Activated effector memory CD4-positive, alpha-beta T cell treated with Interleukin-2 at 50 U/mL for 16 hours (primary cell): ENCODE results near the gene MRM2.

Experiments used
- DNase-seq: peaks from one replicate; pipeline ENCODE4 v3.0.0-alpha.2; 2020

MRM2 gene

DNA sequence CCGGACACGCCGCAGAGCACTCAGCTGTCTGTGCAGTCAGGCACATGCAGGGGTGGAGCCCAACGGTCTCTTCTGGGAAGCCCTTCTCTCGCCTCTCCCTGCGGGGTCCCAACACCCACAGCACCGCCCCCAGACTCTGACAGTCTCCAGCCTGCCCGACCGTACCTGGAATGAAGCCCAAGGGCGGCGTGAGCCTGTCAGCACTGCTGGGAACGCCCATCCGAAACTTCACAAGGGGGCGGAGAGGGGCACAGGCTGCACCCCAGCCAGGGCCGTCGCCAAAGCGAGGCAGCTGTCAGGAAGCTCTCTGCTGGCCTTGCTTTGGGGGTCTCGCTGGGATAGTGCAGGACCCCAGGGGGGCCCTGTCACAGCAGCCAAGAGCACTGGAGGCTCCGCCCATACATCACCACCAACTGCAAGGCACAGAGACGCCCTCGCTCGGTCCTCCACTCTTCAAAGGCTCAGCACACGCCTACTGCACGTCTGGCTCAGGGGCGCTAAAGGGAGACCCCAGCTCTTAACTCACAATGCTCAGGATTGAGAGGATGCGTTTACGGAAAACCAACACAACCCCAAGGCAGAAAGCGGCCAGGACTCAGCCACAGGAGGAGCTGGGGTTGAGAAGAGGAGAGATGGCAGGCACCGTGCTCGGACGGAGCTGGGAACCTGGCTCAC lies 40.2 kb downstream of the MRM2 start:
- no peak for DNase-seq

- DNase-seq: no peak
Observed at GRCh38 chr7:2201128-2201527, 40.9 kb downstream of the MRM2 start.

DNA sequence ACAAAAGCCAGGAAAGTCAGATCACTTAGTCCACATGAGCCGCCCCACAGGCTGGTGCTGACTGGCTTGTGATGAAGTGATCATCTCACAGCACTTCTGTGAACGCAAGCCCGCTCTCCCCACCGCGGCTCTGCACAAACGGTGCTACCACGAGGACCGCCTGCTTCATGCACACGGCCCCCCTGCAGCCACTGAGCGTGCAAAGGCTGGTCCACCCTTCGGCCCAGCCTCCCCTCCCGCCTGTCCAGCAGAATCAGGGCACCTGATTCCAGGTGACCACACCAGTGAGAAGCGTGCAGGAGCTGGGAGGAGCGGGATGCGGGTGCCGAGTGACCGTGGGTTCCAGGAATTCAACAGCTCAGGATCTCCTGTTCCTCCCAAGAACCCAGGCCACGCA lies 41.4 kb downstream of the MRM2 start:
- DNase-seq: no peak

GRCh38 chr7:2199956-2200583 lies 41.9 kb downstream of the MRM2 start:
- DNase-seq: no peak

GRCh38 chr7:2199528-2199927 lies 42.5 kb downstream of the MRM2 start:
- DNase-seq: no peak

GRCh38 chr7:2198760-2199159 lies 43.2 kb downstream of the MRM2 start:
- DNase-seq: no peak

DNA sequence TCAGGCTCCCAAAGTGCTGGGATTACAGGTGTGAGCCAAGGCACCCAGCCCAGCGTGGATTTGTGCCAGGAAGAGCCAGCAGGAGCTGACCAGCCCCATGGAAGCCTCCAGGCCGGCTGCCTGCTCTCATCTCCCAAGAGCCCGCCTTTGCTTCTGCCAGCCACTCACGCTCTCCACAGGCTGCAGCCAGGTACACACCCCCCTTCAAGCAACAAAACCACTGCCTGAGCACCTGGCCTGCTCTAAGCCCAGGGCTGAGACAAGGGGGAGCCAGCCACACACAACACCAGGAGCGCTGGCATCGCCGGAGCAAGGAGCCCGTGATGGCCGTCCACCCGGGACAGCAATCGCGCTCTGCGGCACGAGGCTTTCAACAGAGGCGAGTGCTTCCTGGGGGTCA lies 43.8 kb downstream of the MRM2 start:
- no peak for DNase-seq

DNA sequence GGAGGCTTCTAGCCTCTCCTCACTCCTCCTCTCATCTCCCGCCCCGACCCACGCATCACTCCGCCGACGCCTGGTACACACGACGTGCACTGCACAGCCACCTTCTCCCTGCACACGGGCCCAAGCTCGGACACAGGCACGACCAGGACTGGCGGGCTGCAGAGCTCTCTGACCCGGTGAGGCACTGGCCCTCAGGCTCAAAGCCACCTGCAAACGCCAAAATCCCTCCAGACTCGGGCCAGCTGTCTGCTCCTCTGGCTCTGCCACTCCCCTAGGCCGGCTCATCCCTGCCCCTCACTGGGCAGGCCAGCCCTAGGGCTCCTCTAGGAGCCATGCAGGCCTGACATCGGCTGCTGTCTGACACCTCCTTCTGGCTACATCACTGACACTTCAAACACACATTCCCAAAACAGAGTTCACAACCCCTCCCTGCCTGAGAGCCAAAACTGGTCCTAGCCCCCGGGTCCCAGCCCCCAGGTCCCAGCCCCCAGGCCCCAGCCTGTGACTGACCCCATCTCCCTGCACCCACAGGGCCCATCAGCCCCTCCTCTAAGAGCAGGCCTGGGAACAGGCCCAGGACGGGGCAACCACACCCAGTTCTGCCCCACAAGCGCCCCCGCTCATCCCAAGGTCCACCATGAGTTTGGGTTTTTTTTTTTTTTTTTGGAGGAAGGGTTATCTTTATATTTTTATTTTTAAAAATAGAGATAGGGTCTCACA lies 44.4 kb downstream of the MRM2 start:
- DNase-seq: no peak

- no peak for DNase-seq
Observed at GRCh38 chr7:2196381-2197378, 45.3 kb downstream of the MRM2 start.

GRCh38 chr7:2195400-2196246 lies 46.4 kb downstream of the MRM2 start:
- DNase-seq: no peak

- DNase-seq: no peak
Observed at GRCh38 chr7:2193575-2194305, 48.3 kb downstream of the MRM2 start.

DNA sequence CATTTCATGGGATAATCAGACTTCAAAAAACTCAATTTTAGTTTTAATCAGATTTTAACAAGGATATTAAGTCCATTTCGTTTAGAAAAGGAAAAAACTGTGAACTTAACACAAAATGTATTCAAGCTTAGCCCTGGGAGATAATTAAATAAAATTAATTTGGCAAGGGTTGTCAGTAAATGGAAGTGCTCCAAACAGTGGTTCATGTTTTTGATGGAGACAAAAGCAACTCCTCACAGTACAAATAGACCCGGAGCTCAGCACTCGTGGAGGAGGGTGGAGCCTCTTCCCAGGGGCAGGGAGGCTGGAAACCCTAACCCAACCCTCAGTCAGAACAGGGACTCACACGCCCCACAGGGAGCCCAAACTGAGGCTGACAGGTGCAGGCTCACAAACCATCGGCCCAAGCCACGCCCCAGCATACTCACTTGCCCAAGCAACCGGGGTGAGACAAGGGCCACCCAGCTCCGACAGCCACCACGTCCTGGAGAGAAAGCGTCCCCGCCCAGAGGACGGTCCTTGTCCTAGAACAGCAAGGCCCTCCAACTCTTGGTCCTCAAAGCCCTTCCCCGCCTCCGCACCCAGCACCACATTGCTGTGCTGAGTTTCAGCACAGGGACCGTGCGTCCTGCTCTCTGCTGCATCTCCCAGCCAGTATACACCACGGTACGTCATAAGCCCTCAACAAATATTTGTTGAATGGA lies 49.0 kb downstream of the MRM2 start:
- DNase-seq: no peak

GRCh38 chr7:2191016-2191415 lies 51.0 kb downstream of the MRM2 start:
- DNase-seq: no peak

DNA sequence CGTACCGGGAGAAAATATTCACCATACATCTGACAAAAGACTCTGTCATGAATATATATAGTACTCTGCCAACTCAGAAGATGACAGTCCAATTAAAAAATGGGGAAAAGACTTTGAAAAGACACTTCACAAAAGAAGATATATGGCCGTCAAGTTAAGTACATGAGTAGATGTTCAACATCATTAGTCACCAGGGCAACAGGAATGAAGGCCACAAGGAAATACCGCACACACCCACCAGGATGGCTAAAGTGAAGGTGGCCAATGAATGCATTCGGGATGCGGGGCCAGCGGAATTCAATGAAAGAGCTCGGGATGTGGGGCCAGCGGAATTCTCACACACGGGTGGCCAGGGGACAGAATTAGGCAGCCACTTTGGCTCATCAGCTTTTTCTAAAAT lies 51.5 kb downstream of the MRM2 start:
- DNase-seq: no peak

- no peak for DNase-seq
Observed at GRCh38 chr7:2186166-2186565, 55.8 kb downstream of the MRM2 start.

DNA sequence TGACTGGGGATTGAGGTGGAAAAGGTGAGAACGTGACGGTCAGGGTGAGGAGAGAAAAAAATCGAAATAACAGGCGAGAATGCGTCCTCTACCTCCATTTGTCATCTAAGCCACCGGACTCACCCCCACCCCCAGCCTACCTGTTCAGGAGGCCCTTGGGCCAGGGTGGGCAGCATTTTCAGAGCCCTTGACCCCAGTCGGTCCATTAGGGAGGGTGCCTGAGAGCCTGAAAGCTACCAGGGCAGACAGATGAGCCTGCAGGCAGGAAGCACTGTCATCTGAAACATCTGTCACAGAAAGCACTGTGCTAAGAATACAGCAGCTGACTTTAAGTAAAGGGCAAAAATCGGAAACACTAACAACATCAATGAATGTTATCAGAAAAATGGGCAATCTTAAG lies 56.3 kb downstream of the MRM2 start:
- DNase-seq: no peak
